Naive B cell (primary cell): ENCODE results near the gene UTP25. TPM values are rescaled to one million over a fixed set of nuclear protein-coding genes. Genes with fewer than 3 reads are reported as not detected.
A peak's percentile ranks its signal among the peaks of the same experiment; 100 is the strongest.
"Not testable (repeated sequence)": the region's sequence is repeated elsewhere in the genome, so short reads cannot be mapped to it uniquely, and the experiment has no call there.

ENCODE experiments used
- ATAC-seq, 2 donors: fragments of 150-1000 bp; cut with Tn5 transposase; 2 replicates each; pipeline ENCODE4 v1.10.0; 2021; ENCODE audit warnings: low read depth in 2 of 2, mild to moderate bottlenecking in 2 of 2, moderate library complexity in 2 of 2
- DNase-seq: peaks from one replicate; pipeline ENCODE4 v3.0.0; 2022
- H3K27ac Mint-ChIP-seq, 6 donors: one replicate each; pipeline ENCODE4 v1.8.0; 2020 to 2022; ENCODE audit warnings: mild to moderate bottlenecking in 6 of 6, mixed read lengths in 6 of 6, moderate library complexity in 5 of 6, inconsistent platforms in 2 of 6
- H3K27me3 Mint-ChIP-seq, 3 donors: one replicate each; pipeline ENCODE4 v1.8.0; 2021 to 2022; ENCODE audit warnings: mixed read lengths in 3 of 3, mild to moderate bottlenecking in 1 of 3
- H3K36me3 Mint-ChIP-seq, 2 donors: one replicate each; pipeline ENCODE4 v1.8.0; 2020 to 2022; ENCODE audit warnings: mixed read lengths in 2 of 2, inconsistent platforms in 1 of 2, mild to moderate bottlenecking in 1 of 2
- H3K4me1 Mint-ChIP-seq, 3 donors: one replicate each; pipeline ENCODE4 v1.8.0; 2020 to 2022; ENCODE audit warnings: mixed read lengths in 3 of 3, inconsistent platforms in 1 of 3, mild to moderate bottlenecking in 1 of 3, moderate library complexity in 1 of 3
- H3K4me3 Mint-ChIP-seq, 8 donors: one replicate each; pipeline ENCODE4 v1.8.0; 2020 to 2022; ENCODE audit warnings: mild to moderate bottlenecking in 8 of 8, mixed read lengths in 8 of 8, moderate library complexity in 8 of 8, inconsistent platforms in 2 of 8
- H3K9me3 Mint-ChIP-seq, 7 donors: one replicate each; pipeline ENCODE4 v1.8.0; 2020 to 2022; ENCODE audit warnings: mixed read lengths in 7 of 7, mild to moderate bottlenecking in 5 of 7, inconsistent platforms in 2 of 7, moderate library complexity in 1 of 7
- polyA plus RNA-seq, 6 donors: library from polyadenylated mRNA; unstranded; fragments of 300-500 nt; fragmentation: Illumina TruSeq; gene quantifications; one replicate each; pipeline ENCODE4 v1.2.3, GENCODE V29; 2021; ENCODE audit warnings: low read depth in 6 of 6

Gene UTP25
- polyA plus RNA-seq, 6 donors from 2014 or later = 4.1 to 11.9 (median 6.8) TPM

DNA sequence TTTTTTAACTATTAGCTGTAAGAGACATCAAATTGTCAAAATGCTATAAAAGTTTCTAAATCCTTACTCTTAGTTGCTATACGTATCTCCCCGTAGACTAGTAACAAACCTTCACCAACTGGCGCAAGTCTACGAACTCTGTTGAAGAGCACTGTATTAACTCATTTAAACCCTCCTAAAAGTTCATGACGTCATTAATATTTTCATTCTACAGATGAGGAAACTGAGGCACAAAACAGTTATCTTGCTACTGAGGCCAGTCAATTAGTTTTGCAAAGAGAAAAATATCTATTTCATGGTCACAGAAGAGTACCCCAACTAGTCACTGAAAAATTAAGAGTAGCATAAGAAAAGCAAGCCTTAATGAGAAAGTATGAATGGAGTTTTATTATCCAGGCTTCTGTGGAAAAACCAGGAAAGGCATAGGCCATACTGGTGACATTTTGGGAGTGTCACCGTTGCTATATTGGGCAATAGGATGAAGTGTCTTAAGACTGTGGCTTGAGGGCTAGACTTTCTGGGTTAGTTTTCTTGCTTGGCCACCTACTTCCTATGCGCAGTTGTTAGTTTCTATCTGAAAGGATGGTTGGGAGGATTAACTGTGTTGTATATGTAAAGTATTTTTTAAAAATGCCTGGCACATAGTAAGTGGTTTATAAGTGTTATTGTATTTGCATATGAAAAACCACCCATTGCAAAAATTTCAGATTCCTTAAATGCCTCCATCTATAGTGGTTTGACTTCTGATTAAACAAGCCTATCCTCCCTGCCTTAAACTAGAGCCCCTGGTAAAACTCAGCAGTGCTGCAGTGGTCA is 57.8 kb downstream of the UTP25 start:
- H3K9me3 Mint-ChIP-seq = no peaks in the 10 kb centered on the region
- no peak overlapping the region for H3K4me3 Mint-ChIP-seq
- no peak overlapping the region for H3K27ac Mint-ChIP-seq
- ATAC-seq (no peak), DNase-seq (no peak)
- H3K4me1 Mint-ChIP-seq = no peaks in the 10 kb centered on the region
- no peaks in the 10 kb centered on the region for H3K36me3 Mint-ChIP-seq
- peaks cover 24 to 50% (median 44%) of the 10 kb centered on the region in 3 donors for H3K27me3 Mint-ChIP-seq

DNA sequence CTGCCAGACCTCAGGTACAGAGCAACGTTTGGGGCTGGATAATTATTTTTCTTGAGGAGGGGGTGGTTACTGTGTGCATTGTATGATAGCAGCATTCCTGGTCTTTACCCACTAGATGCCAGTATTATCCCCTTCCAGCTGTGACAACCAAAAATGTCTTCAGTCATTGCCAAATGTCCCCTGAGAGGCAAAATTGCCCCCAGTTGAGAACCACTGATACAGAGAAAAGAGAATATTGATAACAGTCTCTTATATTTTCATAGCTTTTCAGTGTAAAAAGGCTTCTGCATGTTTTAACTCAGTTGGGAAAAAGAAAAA is 58.4 kb downstream of the UTP25 start:
- peaks cover 24 to 48% (median 40%) of the 10 kb centered on the region in 3 donors for H3K27me3 Mint-ChIP-seq

GRCh38 chr1:209888291-209889076 is 60.7 kb downstream of the UTP25 start:
- DNase-seq, H3K9me3 Mint-ChIP-seq, ATAC-seq, H3K4me1 Mint-ChIP-seq, H3K4me3 Mint-ChIP-seq, H3K36me3 Mint-ChIP-seq, H3K27ac Mint-ChIP-seq: not testable (repeated sequence)
- H3K27me3 Mint-ChIP-seq = peaks cover 23 to 35% (median 30%) of the 10 kb centered on the region in 3 donors

More for the DNA sequence above, 58.4 kb downstream of the UTP25 start:
- no peaks in the 10 kb centered on the region for H3K9me3 Mint-ChIP-seq
- no peak for ATAC-seq
- H3K4me3 Mint-ChIP-seq = no peak overlapping the region
- no peak overlapping the region for H3K27ac Mint-ChIP-seq
- no peak for DNase-seq
- no peaks in the 10 kb centered on the region for H3K36me3 Mint-ChIP-seq
- H3K4me1 Mint-ChIP-seq = no peaks in the 10 kb centered on the region

GRCh38 chr1:209889077-209889418 is 61.3 kb downstream of the UTP25 start:
- Mint-ChIP-seq H3K4me3 (no peak overlapping the region), H3K27ac (no peak overlapping the region), H3K4me1 (no peaks in the 10 kb centered on the region), H3K9me3 (no peaks in the 10 kb centered on the region), H3K36me3 (no peaks in the 10 kb centered on the region), H3K27me3 (peaks cover 21 to 35% (median 28%) of the 10 kb centered on the region in 3 donors)
- no peak for DNase-seq
- ATAC-seq = no peak

DNA sequence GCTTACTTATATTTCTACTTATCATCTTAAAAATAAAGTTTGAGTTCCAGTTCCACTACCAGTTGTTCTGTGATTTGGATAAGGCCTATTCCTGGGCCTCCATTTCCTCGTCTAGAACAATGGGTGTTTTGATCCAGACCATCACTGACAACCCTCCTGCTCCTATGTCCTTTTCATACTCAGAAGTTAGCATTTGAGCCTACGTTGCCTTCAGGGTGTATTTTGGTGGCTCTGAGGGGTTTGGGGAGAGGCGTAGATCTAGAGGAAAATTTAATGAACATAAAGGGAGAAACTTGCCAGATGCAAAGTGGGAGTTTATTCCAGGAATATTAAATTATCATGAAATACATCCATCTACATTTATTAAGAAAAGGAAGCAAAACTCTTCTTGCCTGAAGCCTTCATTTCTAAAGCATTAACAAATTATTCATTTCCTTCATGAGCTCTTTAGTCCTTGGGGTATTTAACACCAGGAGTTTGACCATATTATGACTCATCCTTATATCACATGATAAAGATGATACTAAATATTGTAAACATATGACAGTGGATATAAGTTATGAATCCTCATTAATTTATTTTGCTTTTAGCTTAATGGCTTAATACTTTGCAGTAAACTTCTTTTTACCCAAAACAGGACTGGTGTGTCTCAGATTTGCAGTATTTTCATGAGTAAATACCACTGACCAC is 63.0 kb downstream of the UTP25 start:
- ATAC-seq = no peak

DNA sequence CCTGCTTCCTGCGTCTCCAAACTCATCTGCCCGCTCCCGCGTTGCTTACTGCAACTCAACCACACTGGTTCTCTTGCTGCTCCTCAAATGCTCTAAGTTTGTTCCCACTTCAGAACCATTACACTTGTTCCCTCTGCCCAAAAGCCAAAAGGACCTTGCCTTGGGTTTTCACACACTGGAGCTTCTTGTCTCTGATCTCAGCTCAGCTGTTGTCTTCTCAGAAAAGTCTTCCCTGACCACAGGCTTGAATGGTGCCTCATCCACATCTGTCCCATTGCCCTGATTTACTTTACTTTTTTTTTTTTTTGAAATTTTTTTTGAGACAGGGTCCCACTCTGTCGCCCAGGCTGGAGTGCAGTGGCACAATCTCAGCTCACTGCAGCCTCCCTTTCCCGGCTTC is 66.0 kb downstream of the UTP25 start:
- ATAC-seq = no peak
- Mint-ChIP-seq H3K4me1 (no peaks in the 10 kb centered on the region), H3K4me3 (no peak overlapping the region), H3K36me3 (no peaks in the 10 kb centered on the region), H3K9me3 (peaks cover 0 to 6% (median 0%) of the 10 kb centered on the region in 7 donors), H3K27me3 (peaks cover 18 to 38% (median 20%) of the 10 kb centered on the region in 3 donors), H3K27ac (no peak overlapping the region)
- DNase-seq = no peak

More for the DNA sequence above, 63.0 kb downstream of the UTP25 start:
- Mint-ChIP-seq H3K36me3 (no peaks in the 10 kb centered on the region), H3K9me3 (no peaks in the 10 kb centered on the region), H3K4me1 (no peaks in the 10 kb centered on the region), H3K27ac (no peak overlapping the region), H3K27me3 (peaks cover 14 to 42% (median 24%) of the 10 kb centered on the region in 3 donors), H3K4me3 (no peak overlapping the region)
- DNase-seq = no peak

- H3K4me1 Mint-ChIP-seq = no peaks in the 10 kb centered on the region
- H3K4me3 Mint-ChIP-seq = no peak overlapping the region
- DNase-seq (no peak), ATAC-seq (no peak)
- no peak overlapping the region for H3K27ac Mint-ChIP-seq
- H3K36me3 Mint-ChIP-seq = no peaks in the 10 kb centered on the region
- H3K27me3 Mint-ChIP-seq = peaks cover 30 to 38% (median 33%) of the 10 kb centered on the region in 3 donors
- H3K9me3 Mint-ChIP-seq = peaks cover 0 to 6% (median 0%) of the 10 kb centered on the region in 7 donors
These were observed 67.9 kb downstream of the UTP25 start for GRCh38 chr1:209895709-209896108.

DNA sequence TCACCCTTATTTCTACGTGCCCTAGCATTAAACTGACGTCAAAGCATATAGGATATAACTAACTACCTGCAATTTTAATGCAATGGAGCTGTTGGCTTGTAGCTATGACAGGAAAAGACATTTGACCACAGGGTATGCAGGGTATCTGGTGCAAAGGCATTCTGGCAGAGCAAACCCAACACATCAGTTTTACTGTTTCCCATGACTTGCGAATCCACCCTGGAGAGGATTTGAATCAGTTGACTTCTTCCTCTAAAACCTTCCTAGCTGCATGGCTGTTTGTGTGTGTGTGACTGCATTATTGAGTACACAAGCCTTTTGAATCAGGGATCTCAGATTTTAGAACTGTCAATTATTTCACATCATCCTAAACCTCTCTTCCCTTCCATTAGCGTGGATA is 68.6 kb downstream of the UTP25 start:
- ATAC-seq (no peak), DNase-seq (no peak)
- Mint-ChIP-seq H3K27me3 (peaks cover 35 to 38% (median 38%) of the 10 kb centered on the region in 3 donors), H3K27ac (peak overlapping the region in 1 of 6 donors; percentile 80), H3K4me3 (no peak overlapping the region), H3K9me3 (peaks cover 0 to 6% (median 0%) of the 10 kb centered on the region in 7 donors), H3K4me1 (no peaks in the 10 kb centered on the region), H3K36me3 (no peaks in the 10 kb centered on the region)

- not testable (repeated sequence) for ATAC-seq, H3K9me3 Mint-ChIP-seq, H3K27ac Mint-ChIP-seq, H3K36me3 Mint-ChIP-seq, DNase-seq, H3K4me3 Mint-ChIP-seq, H3K4me1 Mint-ChIP-seq
- H3K27me3 Mint-ChIP-seq = peaks cover 31 to 38% (median 32%) of the 10 kb centered on the region in 3 donors
These were observed 70.5 kb downstream of the UTP25 start for GRCh38 chr1:209898271-209898670.

- peaks cover 31 to 32% (median 32%) of the 10 kb centered on the region in 3 donors for H3K27me3 Mint-ChIP-seq
- not testable (repeated sequence) for H3K4me1 Mint-ChIP-seq, H3K4me3 Mint-ChIP-seq, DNase-seq, H3K27ac Mint-ChIP-seq, H3K9me3 Mint-ChIP-seq, H3K36me3 Mint-ChIP-seq, ATAC-seq
These were observed 71.1 kb downstream of the UTP25 start for GRCh38 chr1:209898851-209899250.

- DNase-seq (no peak), ATAC-seq (no peak)
- no peaks in the 10 kb centered on the region for H3K4me1 Mint-ChIP-seq
These were observed 72.2 kb downstream of the UTP25 start for GRCh38 chr1:209899948-209900347.

GRCh38 chr1:209900734-209901133 is 73.0 kb downstream of the UTP25 start:
- peaks cover 0 to 6% (median 3%) of the 10 kb centered on the region in 7 donors for H3K9me3 Mint-ChIP-seq
- H3K27me3 Mint-ChIP-seq = peaks cover 17 to 37% (median 35%) of the 10 kb centered on the region in 3 donors
- no peaks in the 10 kb centered on the region for H3K4me1 Mint-ChIP-seq
- ATAC-seq (no peak), DNase-seq (no peak)
- H3K36me3 Mint-ChIP-seq = no peaks in the 10 kb centered on the region
- no peak overlapping the region for H3K4me3 Mint-ChIP-seq
- H3K27ac Mint-ChIP-seq = no peak overlapping the region

More at GRCh38 chr1:209899948-209900347, 72.2 kb downstream of the UTP25 start:
- H3K27me3 Mint-ChIP-seq = peaks cover 21 to 37% (median 35%) of the 10 kb centered on the region in 3 donors
- H3K4me3 Mint-ChIP-seq = no peak overlapping the region
- H3K9me3 Mint-ChIP-seq = peaks cover 0 to 6% (median 3%) of the 10 kb centered on the region in 7 donors
- H3K27ac Mint-ChIP-seq = no peak overlapping the region
- no peaks in the 10 kb centered on the region for H3K36me3 Mint-ChIP-seq

- H3K27me3 Mint-ChIP-seq = peaks cover 12 to 33% (median 30%) of the 10 kb centered on the region in 3 donors
- no peak overlapping the region for H3K4me3 Mint-ChIP-seq
- peaks cover 0 to 8% (median 3%) of the 10 kb centered on the region in 7 donors for H3K9me3 Mint-ChIP-seq
- no peak for ATAC-seq
- H3K27ac Mint-ChIP-seq = no peak overlapping the region
- no peak for DNase-seq
- H3K4me1 Mint-ChIP-seq = no peaks in the 10 kb centered on the region
- no peaks in the 10 kb centered on the region for H3K36me3 Mint-ChIP-seq
These were observed 73.4 kb downstream of the UTP25 start for GRCh38 chr1:209901211-209901610.
